K562 (cell line): Measurements from ENCODE around the gene STK16. TPM values are rescaled to one million over a fixed set of nuclear protein-coding genes. Genes with fewer than 3 reads are reported as not detected.

Experiments
- ATAC-seq: fragments of 200-7000 bp; cut with Tn5 transposase; 3 replicates; pipeline ENCODE4 v1.9.1; 2020; ENCODE audit warnings: moderate library complexity
- BruUV-seq: library from RNA; stranded (reverse); fragments of 400-500 nt; replicated peaks from 2 replicates; lab custom pipeline; 2021; lab: Mats Ljungman, UMichigan
- CTCF ChIA-PET: fragments of 300-600 bp; formaldehyde crosslinking; extraction: SDS; loops from one replicate; lab custom pipeline; 2021; ENCODE audit warnings: low intra/inter-chr PET ratio; lab: Yijun Ruan, JAX
- POLR2A ChIA-PET: fragments of 300-600, 350-650 bp; sonication (Branson Sonifier 250); formaldehyde crosslinking; extraction: SDS; loops from one replicate; lab custom pipeline; 2021; ENCODE audit warnings: antibody characterized with exemption, inconsistent platforms; lab: Yijun Ruan, JAX
- DNase-seq, 4 experiments: peaks; one replicate each; pipeline versions ENCODE4 v3.0.0 to v3.0.0-alpha.2; 2011 to 2018; ENCODE audit warnings: low spot score in 3 of 4, mixed read lengths in 3 of 4; ENCODE audit errors: extremely low read depth in 1 of 4
- FAIRE-seq: peaks from 2 replicates; lab custom pipeline; 2011; peaks lifted over from hg19 to GRCh38; lab: Jason Lieb, UNC
- H2AFZ ChIP-seq: 2 replicates; pipeline ENCODE4 v1.6.0; 2011; ENCODE audit warnings: low read depth, low read length, control low read depth, inconsistent platforms
- H3K27ac ChIP-seq: fragments of 200-600 bp; 3 replicates; pipeline ENCODE4 v1.8.0; 2011; ENCODE audit warnings: low read depth, mild to moderate bottlenecking, control low read depth, inconsistent platforms, low read length, moderate library complexity, mixed read lengths; ENCODE audit errors: extremely low read depth
- H3K27me3 ChIP-seq, 2 experiments: fragments of 300-600 bp in 1 of 2; 2 replicates in 1 of 2; 3 replicates in 1 of 2; pipeline versions ENCODE4 v1.6.0 to v1.8.0; 2011; ENCODE audit warnings: inconsistent platforms in 2 of 2, low read length in 2 of 2, mild to moderate bottlenecking in 1 of 2, mixed read lengths in 1 of 2, moderate library complexity in 1 of 2; ENCODE audit not compliant: control insufficient read depth in 2 of 2, insufficient read depth in 2 of 2
- H3K36me3 ChIP-seq: fragments of 300-600 bp; 3 replicates; pipeline ENCODE4 v1.8.0; 2011; ENCODE audit warnings: mild to moderate bottlenecking, low read length, inconsistent platforms; ENCODE audit not compliant: control insufficient read depth, insufficient read depth
- H3K4me1 ChIP-seq, 2 experiments: fragments of 200-600 bp in 1 of 2; replicated peaks in 1 of 2; 2 replicates in 1 of 2; 3 replicates in 1 of 2; pipeline versions ENCODE4 v1.5.1 to v1.8.0; 2011; ENCODE audit warnings: inconsistent platforms in 2 of 2, low read length in 2 of 2, mild to moderate bottlenecking in 1 of 2, mixed read lengths in 1 of 2, moderate library complexity in 1 of 2; ENCODE audit not compliant: control insufficient read depth in 2 of 2, insufficient read depth in 2 of 2
- H3K4me2 ChIP-seq: 2 replicates; pipeline ENCODE4 v1.6.1; 2011; ENCODE audit warnings: low read length, control low read depth, inconsistent platforms, mixed read lengths; ENCODE audit not compliant: insufficient read depth
- H3K4me3 ChIP-seq: fragments of 200-600 bp; sonication (generic), shearing (Covaris generic); 2 replicates; pipeline ENCODE4 v1.5.1; 2016; ENCODE audit warnings: control low read depth, inconsistent platforms
- H3K79me2 ChIP-seq: fragments of 200-600 bp; 3 replicates; pipeline ENCODE4 v1.8.0; 2011; ENCODE audit warnings: low read length, inconsistent platforms; ENCODE audit not compliant: control insufficient read depth, insufficient read depth
- H3K9ac ChIP-seq, 2 experiments: 2 replicates each; pipeline versions ENCODE4 v1.6.0 to v1.6.1; 2011; ENCODE audit warnings: low read depth in 2 of 2, low read length in 2 of 2, control low read depth in 1 of 2, inconsistent platforms in 1 of 2, mild to moderate bottlenecking in 1 of 2, mixed read lengths in 1 of 2; ENCODE audit not compliant: insufficient read depth in 1 of 2
- H3K9me1 ChIP-seq: one replicate; pipeline ENCODE4 v1.6.0; 2011; ENCODE audit warnings: inconsistent platforms, mild to moderate bottlenecking, low read length, moderate library complexity; ENCODE audit not compliant: control insufficient read depth, insufficient read depth
- H3K9me3 ChIP-seq: replicated peaks from 2 replicates; pipeline ENCODE4 v1.5.1; 2011; ENCODE audit warnings: low read depth, low read length, inconsistent platforms; ENCODE audit not compliant: control insufficient read depth, insufficient read depth
- H4K20me1 ChIP-seq: replicated peaks from 2 replicates; pipeline ENCODE4 v1.6.1; 2011; ENCODE audit warnings: low read length, inconsistent platforms, mixed read lengths; ENCODE audit not compliant: control insufficient read depth, insufficient read depth
- BRCA1 ChIP-seq, 2 experiments: fragments of 450-650 bp in 1 of 2; sonication (generic) in 1 of 2; formaldehyde crosslinking in 1 of 2; IDR thresholded peaks; 2 replicates each; pipeline versions ENCODE4 v1.5.0 to v1.6.1; 2017 to 2020; ENCODE audit warnings: mild to moderate bottlenecking in 1 of 2, missing genetic modification reagents in 1 of 2
- NR1H2 ChIP-seq: sonication (generic); formaldehyde crosslinking; IDR thresholded peaks from 2 replicates; pipeline ENCODE4 v1.4.0; 2020; ENCODE audit warnings: mild to moderate bottlenecking, missing genetic modification reagents
- SUPT5H ChIP-seq: fragments of 450-650 bp; IDR thresholded peaks from 2 replicates; pipeline ENCODE4 v1.6.1; 2016
- TAF1 ChIP-seq: IDR thresholded peaks from 2 replicates; pipeline ENCODE4 v1.6.1; 2011; ENCODE audit warnings: mild to moderate bottlenecking, low read length, moderate library complexity; ENCODE audit not compliant: insufficient read depth, control insufficient read depth, severe bottlenecking; ENCODE audit errors: extremely low read depth
- WGBS: fragments of 100-300 bp; shearing (Covaris generic); methylation state at CpG from one replicate; pipeline ENCODE4 v1.1.6; 2016; ENCODE audit warnings: low coverage, mixed read lengths; ENCODE audit not compliant: insufficient coverage; ENCODE audit errors: missing lambda C conversion rate; 5-methylcytosine and 5-hydroxymethylcytosine counted together
- in situ Hi-C: fragments of 300-500 bp; cut with MboI; formaldehyde crosslinking; loops from 4 replicates; pipeline ENCODE4 v1.15.0; 2018; ENCODE audit warnings: inconsistent platforms, mixed read lengths
- intact Hi-C: fragments of 100-400 bp; cut with micrococcal nuclease; formaldehyde crosslinking; loops from 2 replicates; pipeline ENCODE4 v1.14.2; 2022
- polyA plus RNA-seq, 8 experiments: library from polyadenylated mRNA; depleted of rRNA in 4 of 8; stranded (reverse) in 5 of 8; unstranded in 3 of 8; fragments of >200 nt; fragmentation: Nextera tagmentation in 2 of 8; fragmentation: Illumina TruSeq in 1 of 8; extraction: Ambion mirVana in 2 of 8; extraction: Trizol in 1 of 8; gene quantifications; 2 replicates each; pipeline versions ENCODE4 v1.2.1 to v1.2.3, GENCODE V29; 2011 to 2014; ENCODE audit warnings: inconsistent platforms in 1 of 8, missing spikeins in 1 of 8
- total RNA-seq, 7 experiments: library from RNA; depleted of rRNA in 6 of 7; stranded (reverse); fragments of >200 nt in 6 of 7; fragmentation: Illumina TruSeq in 2 of 7; extraction: Trizol in 2 of 7; gene quantifications; 2 replicates each; pipeline versions ENCODE4 v1.2.1 to v1.2.3, GENCODE V29; 2011 to 2021; ENCODE audit warnings: low replicate concordance in 1 of 7
- TF ChIP-seq, protein P1 (sequence below): sonication (generic); IDR thresholded peaks from 2 replicates; pipeline ENCODE4 v1.6.1; 2016
- TF ChIP-seq, protein P2 (sequence below): IDR thresholded peaks from 2 replicates; pipeline ENCODE4 v1.6.1; 2016; ENCODE audit warnings: missing genetic modification characterization, missing compliant biosample characterization

STK16 gene
- total and polyA plus RNA-seq, 9 of the 15 experiments (the other 6 are each of a cell fraction or from before 2014, with no cell fraction given): 5.4 to 36.2 (median 17.8) TPM

DNA sequence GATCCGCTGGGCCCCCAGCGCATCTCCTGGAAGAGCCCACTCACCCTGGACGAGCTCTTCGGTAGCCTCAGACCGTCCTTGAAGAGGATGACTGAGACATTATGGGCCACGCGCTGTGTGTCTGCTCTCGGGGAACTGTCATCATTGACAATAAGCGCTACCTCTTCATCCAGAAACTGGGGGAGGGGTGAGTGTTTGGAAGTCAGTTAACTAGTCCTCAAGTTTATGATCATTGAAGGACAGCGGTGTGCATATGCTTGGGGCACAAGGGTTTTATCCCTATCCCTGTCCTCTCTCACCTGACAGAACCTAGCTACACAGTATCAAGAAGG, 586 bp downstream of the STK16 start:
- H2AFZ ChIP-seq: peak overlapping the region; percentile 86
- 0% methylated on average over 5 of the region's 10 CpGs for WGBS
- TF ChIP-seq BRCA1 (IDR thresholded peaks at IDR 0.05): no peak
- TF ChIP-seq BRCA1 (CRISPR knock-in tag; IDR thresholded peaks at IDR 0.05): no peak
- TF ChIP-seq, protein P1, sequence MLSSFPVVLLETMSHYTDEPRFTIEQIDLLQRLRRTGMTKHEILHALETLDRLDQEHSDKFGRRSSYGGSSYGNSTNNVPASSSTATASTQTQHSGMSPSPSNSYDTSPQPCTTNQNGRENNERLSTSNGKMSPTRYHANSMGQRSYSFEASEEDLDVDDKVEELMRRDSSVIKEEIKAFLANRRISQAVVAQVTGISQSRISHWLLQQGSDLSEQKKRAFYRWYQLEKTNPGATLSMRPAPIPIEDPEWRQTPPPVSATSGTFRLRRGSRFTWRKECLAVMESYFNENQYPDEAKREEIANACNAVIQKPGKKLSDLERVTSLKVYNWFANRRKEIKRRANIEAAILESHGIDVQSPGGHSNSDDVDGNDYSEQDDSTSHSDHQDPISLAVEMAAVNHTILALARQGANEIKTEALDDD: peak; percentile 69; the same call in 1 of the 2 replicates
- H3K9me3 ChIP-seq: no peaks in the 10 kb centered on the region
- no peaks in the 10 kb centered on the region for H3K27me3 ChIP-seq
- peak overlapping the region; percentile 94 to 99 for H3K9ac ChIP-seq
- H3K27ac ChIP-seq: peak overlapping the region; percentile 95
- H3K9me1 ChIP-seq: no peaks in the 10 kb centered on the region
- in situ Hi-C loops: no loop called here
- peaks cover 17% of the 10 kb centered on the region for H3K79me2 ChIP-seq
- CTCF ChIA-PET: no interaction called here
- POLR2A ChIA-PET: interaction anchor here (0.6 to 2.2 kb wide), 8 partner anchors 8 to 142 kb away, joined by 3 to 12 read pairs (median 5); partner anchors contain the start of genes ANKZF1, ATG9A, DNPEP and TUBA4A
- peaks cover 43% of the 10 kb centered on the region for H3K36me3 ChIP-seq
- FAIRE-seq: no peak
- intact Hi-C loops: loop anchor here (2.0 kb wide), 1 partner anchor 17 kb away; the partner anchor contains the start of genes ANKZF1 and ATG9A
- peak in 2 of 4 experiments; percentile 13 to 21 for DNase-seq
- H3K4me1 ChIP-seq: peaks cover 21 to 36% of the 10 kb centered on the region in 2 experiments; a peak in 4 of 5 replicates
- H3K4me3 ChIP-seq: peak overlapping the region; percentile 93
- peak overlapping the region; percentile 92 for H3K4me2 ChIP-seq
- 0 out of 2 replicates have a peak, but pooled peaks cover 3% of the 10 kb centered on the region for H4K20me1 ChIP-seq
- BruUV-seq: no TSS peak
- peak; percentile 13 for ATAC-seq

DNA sequence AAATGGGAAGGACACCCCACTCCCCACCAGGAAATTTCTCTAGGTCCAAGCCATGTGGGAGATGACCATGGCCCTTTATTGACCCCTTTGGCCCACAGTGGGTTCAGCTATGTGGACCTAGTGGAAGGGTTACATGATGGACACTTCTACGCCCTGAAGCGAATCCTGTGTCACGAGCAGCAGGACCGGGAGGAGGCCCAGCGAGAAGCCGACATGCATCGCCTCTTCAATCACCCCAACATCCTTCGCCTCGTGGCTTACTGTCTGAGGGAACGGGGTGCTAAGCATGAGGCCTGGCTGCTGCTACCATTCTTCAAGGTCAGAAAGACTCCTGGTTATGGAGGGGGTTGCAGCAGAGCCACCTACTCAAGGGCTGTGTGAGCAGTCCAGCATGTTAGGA, 1.3 kb downstream of the STK16 start:
- FAIRE-seq (no peak), ATAC-seq (no peak), DNase-seq (no peak)
- no peaks in the 10 kb centered on the region for H3K9me1 ChIP-seq
- 0 out of 2 replicates have a peak, but pooled peaks cover 3% of the 10 kb centered on the region for H4K20me1 ChIP-seq
- H3K27ac ChIP-seq: peak overlapping the region; percentile 95; the same call in 2 of the 3 replicates
- H3K4me3 ChIP-seq: peak overlapping the region; percentile 93; the same call in 1 of the 2 replicates
- H3K36me3 ChIP-seq: peaks cover 50% of the 10 kb centered on the region
- 91% methylated on average over 10 of the region's 10 CpGs for WGBS
- H3K79me2 ChIP-seq: peaks cover 18% of the 10 kb centered on the region
- BruUV-seq: no TSS peak
- no peak overlapping the region for H2AFZ ChIP-seq
- H3K4me1 ChIP-seq: peaks cover 21 to 39% of the 10 kb centered on the region in 2 experiments; a peak in 4 of 5 replicates
- no peaks in the 10 kb centered on the region for H3K27me3 ChIP-seq
- peak overlapping the region; percentile 66 to 94; a peak in 3 of 4 replicates for H3K9ac ChIP-seq
- ChIA-PET CTCF (no interaction called here), POLR2A (interaction anchor here (2.2 kb wide), 1 partner anchor 10 kb away, joined by 11 read pairs; no protein-coding TSS in a partner anchor)
- peak overlapping the region; percentile 92; the same call in 1 of the 2 replicates for H3K4me2 ChIP-seq
- no peaks in the 10 kb centered on the region for H3K9me3 ChIP-seq
- in situ Hi-C loops (no loop called here), intact Hi-C loops (no loop called here)
- TF ChIP-seq TAF1 (no peak), SUPT5H (0 out of 2 replicates have a peak, but pooled peaks have one; percentile 9), NR1H2 (no peak)
- TF ChIP-seq, protein P2, sequence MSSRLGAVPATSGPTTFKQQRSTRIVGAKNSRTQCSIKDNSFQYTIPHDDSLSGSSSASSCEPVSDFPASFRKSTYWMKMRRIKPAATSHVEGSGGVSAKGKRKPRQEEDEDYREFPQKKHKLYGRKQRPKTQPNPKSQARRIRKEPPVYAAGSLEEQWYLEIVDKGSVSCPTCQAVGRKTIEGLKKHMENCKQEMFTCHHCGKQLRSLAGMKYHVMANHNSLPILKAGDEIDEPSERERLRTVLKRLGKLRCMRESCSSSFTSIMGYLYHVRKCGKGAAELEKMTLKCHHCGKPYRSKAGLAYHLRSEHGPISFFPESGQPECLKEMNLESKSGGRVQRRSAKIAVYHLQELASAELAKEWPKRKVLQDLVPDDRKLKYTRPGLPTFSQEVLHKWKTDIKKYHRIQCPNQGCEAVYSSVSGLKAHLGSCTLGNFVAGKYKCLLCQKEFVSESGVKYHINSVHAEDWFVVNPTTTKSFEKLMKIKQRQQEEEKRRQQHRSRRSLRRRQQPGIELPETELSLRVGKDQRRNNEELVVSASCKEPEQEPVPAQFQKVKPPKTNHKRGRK (tag): no peak
- TF ChIP-seq, all 486 proteins: peak for 1
